Ovary (tissue), 3 donors: ENCODE results near the gene WDR4.

Experiments
- CTCF ChIP-seq, 3 donors: fragments of 450-650 bp in 2 of 3; fragments of 200-600 bp in 1 of 3; IDR thresholded peaks; one replicate each; pipeline versions ENCODE4 v1.5.1 to v1.8.0; 2016 to 2022; ENCODE audit warnings: antibody characterized with exemption in 3 of 3, mild to moderate bottlenecking in 1 of 3
- EP300 ChIP-seq: sonication (generic); formaldehyde crosslinking; IDR thresholded peaks from one replicate; pipeline ENCODE4 v1.6.1; 2017; ENCODE audit warnings: antibody characterized with exemption
- POLR2A ChIP-seq: fragments of 450-650 bp; IDR thresholded peaks from one replicate; pipeline ENCODE4 v1.6.1; 2017; ENCODE audit warnings: antibody characterized with exemption, mild to moderate bottlenecking, moderate library complexity
- donor health status: DM: no; HTN: no; CAD: no.

- no peak for TF ChIP-seq CTCF (IDR thresholded peaks at IDR 0.05)
- no peak for TF ChIP-seq POLR2A
- TF ChIP-seq EP300: no peak
Measured at GRCh38 chr21:42841156-42841915, 38.0 kb downstream of the WDR4 start.
